ENCODE measurements around the gene KCTD5.
"Not testable (repeated sequence)": the region's sequence is repeated elsewhere in the genome, so short reads cannot be mapped to it uniquely, and the experiment has no call there.

The KCTD5 gene

GRCh38 chr16:2710711-2711231 lies 28.4 kb downstream of the KCTD5 start:
- DNase-seq: peak in 1 of 2 experiments; percentile 58

GRCh38 chr16:2711370-2712062 lies 29.2 kb downstream of the KCTD5 start:
- no peak for DNase-seq

GRCh38 chr16:2712063-2712441 lies 29.7 kb downstream of the KCTD5 start:
- no peak for DNase-seq

- DNase-seq: no peak
Measured at GRCh38 chr16:2712546-2712945, 30.2 kb downstream of the KCTD5 start.

GRCh38 chr16:2713523-2713922 lies 31.2 kb downstream of the KCTD5 start:
- no peak for DNase-seq

GRCh38 chr16:2713985-2714774 lies 31.9 kb downstream of the KCTD5 start:
- no peak for DNase-seq

GRCh38 chr16:2715064-2715463 lies 32.7 kb downstream of the KCTD5 start:
- DNase-seq: no peak

GRCh38 chr16:2715519-2715918 lies 33.2 kb downstream of the KCTD5 start:
- no peak for DNase-seq

GRCh38 chr16:2715966-2716885 lies 33.9 kb downstream of the KCTD5 start:
- DNase-seq: no peak

- no peak for DNase-seq
Measured at GRCh38 chr16:2716948-2717347, 34.6 kb downstream of the KCTD5 start.

- DNase-seq: no peak
Measured at GRCh38 chr16:2717383-2718263, 35.3 kb downstream of the KCTD5 start.

- no peak for DNase-seq
Measured at GRCh38 chr16:2719328-2720063, 37.2 kb downstream of the KCTD5 start.

- DNase-seq: no peak
Measured at GRCh38 chr16:2720064-2720457, 37.7 kb downstream of the KCTD5 start, which contains the start of gene PRSS27. Gene PRSS27 (minus strand): TSS chr16:2720224. CDS start chr16:2720160, 64 bp downstream.

GRCh38 chr16:2720719-2721633 lies 38.7 kb downstream of the KCTD5 start:
- peak; percentile 85 to 90 for DNase-seq

- DNase-seq: not testable (repeated sequence)
Measured at GRCh38 chr16:2721634-2722173, 39.4 kb downstream of the KCTD5 start.

GRCh38 chr16:2724088-2724676 lies 41.9 kb downstream of the KCTD5 start:
- no peak for DNase-seq

- no peak for DNase-seq
Measured at GRCh38 chr16:2724816-2725348, 42.6 kb downstream of the KCTD5 start.

- no peak for DNase-seq
Measured at GRCh38 chr16:2726923-2727322, 44.6 kb downstream of the KCTD5 start.

- DNase-seq: no peak
Measured at GRCh38 chr16:2728034-2728433, 45.7 kb downstream of the KCTD5 start.

Data from NCI-H524 (cell line).